ENCODE data around the gene COQ6.

GRCh38 chr14:73943083-73943482, 7.0 kb upstream of the COQ6 start:
- no peak for TF ChIP-seq CTCF (conservative IDR thresholded peaks at IDR 0.05)
- no peak for TF ChIP-seq EZH2 (IDR thresholded peaks at IDR 0.05; ENCODE audit: low read depth)

Measured in PC-9 (cell line).